Transverse colon (tissue), 4 donors: ENCODE data around the gene HELZ. TPM values are rescaled to one million over a fixed set of nuclear protein-coding genes. Genes with fewer than 3 reads are reported as not detected.
A peak's percentile ranks its signal among the peaks of the same experiment; 100 is the strongest.

Experiments
- DNase-seq: peaks from one replicate; pipeline ENCODE4 v3.0.0-alpha.2; 2019
- H3K27ac ChIP-seq, 4 donors: fragments of 200-600 bp; sonication (generic); 2 replicates each; pipeline ENCODE4 v1.5.1; 2016 to 2018; ENCODE audit warnings: inconsistent platforms in 4 of 4
- H3K27me3 ChIP-seq: fragments of 200-600 bp; sonication (generic); 2 replicates; pipeline ENCODE4 v1.5.1; 2017; ENCODE audit warnings: inconsistent platforms
- H3K36me3 ChIP-seq, 4 donors: fragments of 200-600 bp; sonication (generic); 2 replicates each; pipeline ENCODE4 v1.5.1; 2017 to 2019; ENCODE audit warnings: inconsistent platforms in 4 of 4
- H3K4me1 ChIP-seq, 4 donors: fragments of 200-600 bp; sonication (generic); 2 replicates each; pipeline ENCODE4 v1.5.1; 2017 to 2020; ENCODE audit warnings: inconsistent platforms in 4 of 4
- H3K4me3 ChIP-seq, 4 donors: fragments of 200-600 bp; sonication (generic); 1 replicate in 1 of 4; 2 replicates in 3 of 4; pipeline versions ENCODE4 v1.5.1 to v1.6.1; 2017 to 2019; ENCODE audit warnings: inconsistent platforms in 4 of 4
- H3K9me3 ChIP-seq, 2 donors: fragments of 200-600 bp; sonication (generic); 2 replicates each; pipeline ENCODE4 v1.5.1; 2017 to 2019; ENCODE audit warnings: inconsistent platforms in 2 of 2
- CTCF ChIP-seq, 5 experiments: fragments of 200-600 bp in 3 of 5; fragments of 450-650 bp in 2 of 5; sonication (generic) in 3 of 5; IDR thresholded peaks; 1 replicate in 2 of 5; 2 replicates in 3 of 5; pipeline ENCODE4 v1.5.1; 2016 to 2017; ENCODE audit warnings: antibody characterized with exemption in 5 of 5, inconsistent platforms in 3 of 5, mild to moderate bottlenecking in 2 of 5, moderate library complexity in 1 of 5
- EP300 ChIP-seq: sonication (generic); formaldehyde crosslinking; IDR thresholded peaks from one replicate; pipeline ENCODE4 v1.6.1; 2017; ENCODE audit warnings: antibody characterized with exemption, low read depth
- POLR2A ChIP-seq: fragments of 450-650 bp; IDR thresholded peaks from one replicate; pipeline ENCODE4 v1.6.1; 2016; ENCODE audit warnings: antibody characterized with exemption, mild to moderate bottlenecking, moderate library complexity
- POLR2AphosphoS5 ChIP-seq, 3 donors: sonication (generic); formaldehyde crosslinking; IDR thresholded peaks; one replicate each; pipeline ENCODE4 v1.6.1; 2016; ENCODE audit warnings: antibody characterized with exemption in 3 of 3
- WGBS, 2 donors: methylation state at CpG; one replicate each; pipeline ENCODE4 v1.1.5; 2018; ENCODE audit warnings: low coverage in 1 of 2; 5-methylcytosine and 5-hydroxymethylcytosine counted together
- in situ Hi-C, 4 donors: fragments of 200-750 bp; cut with MboI; loops; one replicate each; pipeline versions ENCODE4 v1.15.0 to v1.15.1; 2017; ENCODE audit warnings: low sequenced_read_pairs in 3 of 4, low pct_ligation_motif_present in 1 of 4, low pct_unique_long_range_greater_than_20kb in 1 of 4
- intact Hi-C: fragments of 100-400 bp; cut with DNase I; formaldehyde crosslinking; loops from one replicate; pipeline ENCODE4 v1.15.1; 2023; ENCODE audit warnings: low total_unique reads
- total RNA-seq, 4 donors: library from RNA; depleted of rRNA; stranded (reverse); fragments of >200 nt; gene quantifications; one replicate each; pipeline ENCODE4 v1.1.0, GENCODE V29; 2016

The HELZ gene
- total RNA-seq, 4 donors from 2014 or later: 31.8 to 126 (median 56.0) TPM

- peaks cover 0 to 15% (median 6%) of the 10 kb centered on the region in 4 donors for H3K4me1 ChIP-seq
- WGBS, 2 donors: 83 to 91% methylated on average over 4 to 6 of the region's 6 CpGs
- no peak overlapping the region for H3K27ac ChIP-seq
- H3K36me3 ChIP-seq: no peaks in the 10 kb centered on the region
- DNase-seq: no peak
- intact Hi-C loops: no loop called here
- H3K4me3 ChIP-seq: no peak overlapping the region
- no peaks in the 10 kb centered on the region for H3K27me3 ChIP-seq
- TF ChIP-seq EP300: no peak
- TF ChIP-seq POLR2A: no peak
- no peak for TF ChIP-seq POLR2AphosphoS5 (IDR thresholded peaks at IDR 0.05)
- no peak for TF ChIP-seq CTCF (IDR thresholded peaks at IDR 0.05)
- in situ Hi-C loops: no loop called here
- H3K9me3 ChIP-seq: no peaks in the 10 kb centered on the region
Observed at GRCh38 chr17:67059372-67059771, 185.6 kb downstream of the HELZ start.

GRCh38 chr17:67058036-67058435 lies 187.0 kb downstream of the HELZ start:
- H3K27ac ChIP-seq: no peak overlapping the region
- TF ChIP-seq POLR2AphosphoS5 (IDR thresholded peaks at IDR 0.05): no peak
- no peak for TF ChIP-seq CTCF (IDR thresholded peaks at IDR 0.05)
- TF ChIP-seq POLR2A: no peak
- TF ChIP-seq EP300: no peak
- no peaks in the 10 kb centered on the region for H3K36me3 ChIP-seq
- no peaks in the 10 kb centered on the region for H3K9me3 ChIP-seq
- WGBS, 2 donors: 85 to 95% methylated on average over 8 of the region's 8 CpGs
- no peaks in the 10 kb centered on the region for H3K27me3 ChIP-seq
- intact Hi-C loops (no loop called here), in situ Hi-C loops (no loop called here)
- peaks cover 0 to 16% (median 6%) of the 10 kb centered on the region in 4 donors for H3K4me1 ChIP-seq
- DNase-seq: no peak
- no peak overlapping the region for H3K4me3 ChIP-seq

GRCh38 chr17:67056746-67057490 lies 188.1 kb downstream of the HELZ start:
- intact Hi-C loops (no loop called here), in situ Hi-C loops (no loop called here)
- no peak for DNase-seq
- Histone ChIP-seq H3K27ac (peak overlapping the region; percentile 61 to 77 (median 68)), H3K4me1 (peaks cover 0 to 25% (median 6%) of the 10 kb centered on the region in 4 donors), H3K36me3 (no peaks in the 10 kb centered on the region), H3K4me3 (no peak overlapping the region), H3K9me3 (no peaks in the 10 kb centered on the region), H3K27me3 (no peaks in the 10 kb centered on the region)
- TF ChIP-seq CTCF (IDR thresholded peaks at IDR 0.05): no peak
- TF ChIP-seq EP300: no peak
- no peak for TF ChIP-seq POLR2A
- 72 to 95% methylated on average over 3 to 18 of the region's 18 CpGs for WGBS, 2 donors

GRCh38 chr17:67055811-67056745 lies 188.9 kb downstream of the HELZ start:
- H3K27ac ChIP-seq: peak overlapping the region; percentile 61 to 77 (median 68)
- H3K4me3 ChIP-seq: no peak overlapping the region
- intact Hi-C loops: no loop called here
- DNase-seq: peak; percentile 57
- H3K36me3 ChIP-seq: no peaks in the 10 kb centered on the region
- 71% methylated on average over 29 of the region's 29 CpGs; no CpG with 5 or more reads in 1 of the 2 donors for WGBS, 2 donors
- no peaks in the 10 kb centered on the region for H3K27me3 ChIP-seq
- TF ChIP-seq POLR2A (peak; percentile 16), POLR2AphosphoS5 (IDR thresholded peaks at IDR 0.05) (peak in 2 of 3 donors; percentile 43 to 48), CTCF (IDR thresholded peaks at IDR 0.05) (peak in 1 of 5 experiments; percentile 14), EP300 (no peak)
- peaks cover 0 to 25% (median 6%) of the 10 kb centered on the region in 4 donors for H3K4me1 ChIP-seq
- no peaks in the 10 kb centered on the region for H3K9me3 ChIP-seq
- in situ Hi-C loops: no loop called here
